Mesenchymal stem cell (in vitro differentiated cells and primary cell): ENCODE data around the gene SIGLEC15.
"Not testable (repeated sequence)": the region's sequence is repeated elsewhere in the genome, so short reads cannot be mapped to it uniquely, and the experiment has no call there.

Experiments
- DNase-seq: peaks from one replicate; pipeline ENCODE4 v3.0.0-alpha.2; 2013
- H2AFZ ChIP-seq: one replicate; pipeline ENCODE4 v1.6.1; 2013; ENCODE audit warnings: low read depth, mild to moderate bottlenecking, control low read depth, inconsistent platforms, low read length, moderate library complexity
- H2AK5ac ChIP-seq: 2 replicates; pipeline ENCODE4 v1.6.1; 2013; ENCODE audit warnings: low read length, moderate library complexity, mild to moderate bottlenecking, inconsistent platforms; ENCODE audit not compliant: severe bottlenecking
- H2BK120ac ChIP-seq: one replicate; pipeline ENCODE4 v1.6.1; 2013; ENCODE audit warnings: low read depth, mild to moderate bottlenecking, inconsistent platforms, low read length, moderate library complexity
- H2BK12ac ChIP-seq, 2 experiments: one replicate each; pipeline ENCODE4 v1.6.1; 2013; ENCODE audit warnings: inconsistent platforms in 2 of 2, low read length in 2 of 2, mild to moderate bottlenecking in 2 of 2, moderate library complexity in 2 of 2, control low read depth in 1 of 2
- H2BK15ac ChIP-seq: one replicate; pipeline ENCODE4 v1.6.1; 2013; ENCODE audit warnings: mild to moderate bottlenecking, low read depth, inconsistent platforms; ENCODE audit not compliant: poor library complexity, severe bottlenecking
- H2BK5ac ChIP-seq: 2 replicates; pipeline ENCODE4 v1.6.1; 2013; ENCODE audit warnings: low read depth, mild to moderate bottlenecking, low read length, control low read depth, inconsistent platforms; ENCODE audit not compliant: poor library complexity, severe bottlenecking
- H3K14ac ChIP-seq, 2 experiments: one replicate each; pipeline ENCODE4 v1.6.1; 2013; ENCODE audit warnings: inconsistent platforms in 2 of 2, low read length in 2 of 2, control low read depth in 1 of 2, mild to moderate bottlenecking in 1 of 2, moderate library complexity in 1 of 2
- H3K18ac ChIP-seq, 2 experiments: one replicate each; pipeline ENCODE4 v1.6.1; 2013; ENCODE audit warnings: inconsistent platforms in 2 of 2, low read length in 2 of 2, control low read depth in 1 of 2, low read depth in 1 of 2, mild to moderate bottlenecking in 1 of 2
- H3K23ac ChIP-seq, 2 experiments: one replicate each; pipeline ENCODE4 v1.6.1; 2013; ENCODE audit warnings: inconsistent platforms in 2 of 2, low read length in 2 of 2, mild to moderate bottlenecking in 2 of 2, moderate library complexity in 2 of 2, control low read depth in 1 of 2
- H3K27ac ChIP-seq: 2 replicates; pipeline ENCODE4 v1.5.1; 2013; ENCODE audit warnings: mild to moderate bottlenecking, moderate library complexity, low read length, control low read depth, inconsistent platforms; ENCODE audit not compliant: poor library complexity, severe bottlenecking
- H3K27me3 ChIP-seq, 2 experiments: 2 replicates each; pipeline versions ENCODE4 v1.6.1 to v1.7.0; 2013; ENCODE audit warnings: low read length in 2 of 2, mild to moderate bottlenecking in 2 of 2, moderate library complexity in 2 of 2, control low read depth in 1 of 2, inconsistent platforms in 1 of 2; ENCODE audit not compliant: control insufficient read depth in 1 of 2, insufficient read depth in 1 of 2
- H3K36me3 ChIP-seq, 2 experiments: 2 replicates each; pipeline versions ENCODE4 v1.6.1 to v1.7.0; 2013; ENCODE audit warnings: low read length in 2 of 2, control low read depth in 1 of 2, inconsistent platforms in 1 of 2, low read depth in 1 of 2, mild to moderate bottlenecking in 1 of 2; ENCODE audit not compliant: insufficient read depth in 2 of 2, control insufficient read depth in 1 of 2
- H3K4ac ChIP-seq, 2 experiments: one replicate each; pipeline ENCODE4 v1.6.1; 2013; ENCODE audit warnings: inconsistent platforms in 2 of 2, low read length in 2 of 2, mild to moderate bottlenecking in 2 of 2, moderate library complexity in 2 of 2, control low read depth in 1 of 2, low read depth in 1 of 2
- H3K4me1 ChIP-seq: 2 replicates; pipeline ENCODE4 v1.6.1; 2013; ENCODE audit warnings: low read depth, low read length, control low read depth; ENCODE audit not compliant: control insufficient read depth, insufficient read depth
- H3K4me2 ChIP-seq: 2 replicates; pipeline ENCODE4 v1.6.1; 2013; ENCODE audit warnings: low read length, mild to moderate bottlenecking, inconsistent platforms; ENCODE audit not compliant: poor library complexity, severe bottlenecking
- H3K4me3 ChIP-seq, 2 experiments: 2 replicates each; pipeline versions ENCODE4 v1.5.1 to v1.7.0; 2013; ENCODE audit warnings: low read length in 2 of 2, mild to moderate bottlenecking in 2 of 2, control low read depth in 1 of 2, low read depth in 1 of 2; ENCODE audit not compliant: insufficient read depth in 1 of 2
- H3K79me1 ChIP-seq: replicated peaks from 2 replicates; pipeline ENCODE4 v1.6.1; 2013; ENCODE audit warnings: mild to moderate bottlenecking, control low read depth, low read length, inconsistent platforms; ENCODE audit not compliant: poor library complexity, severe bottlenecking
- H3K9ac ChIP-seq: 2 replicates; pipeline ENCODE4 v1.7.0; 2013; ENCODE audit warnings: mild to moderate bottlenecking, low read length, moderate library complexity
- H3K9me3 ChIP-seq: 2 replicates; pipeline ENCODE4 v1.7.0; 2013; ENCODE audit warnings: mild to moderate bottlenecking, low read length; ENCODE audit not compliant: control insufficient read depth
- H4K8ac ChIP-seq: one replicate; pipeline ENCODE4 v1.6.1; 2013; ENCODE audit warnings: inconsistent platforms, mild to moderate bottlenecking, low read length, moderate library complexity
- H4K91ac ChIP-seq: one replicate; pipeline ENCODE4 v1.6.1; 2013; ENCODE audit warnings: mild to moderate bottlenecking, low read length, inconsistent platforms
- WGBS: methylation state at CpG from one replicate; pipeline ENCODE4 v1.1.7; 2013; ENCODE audit warnings: mixed read lengths; 5-methylcytosine and 5-hydroxymethylcytosine counted together

SIGLEC15 gene

DNA sequence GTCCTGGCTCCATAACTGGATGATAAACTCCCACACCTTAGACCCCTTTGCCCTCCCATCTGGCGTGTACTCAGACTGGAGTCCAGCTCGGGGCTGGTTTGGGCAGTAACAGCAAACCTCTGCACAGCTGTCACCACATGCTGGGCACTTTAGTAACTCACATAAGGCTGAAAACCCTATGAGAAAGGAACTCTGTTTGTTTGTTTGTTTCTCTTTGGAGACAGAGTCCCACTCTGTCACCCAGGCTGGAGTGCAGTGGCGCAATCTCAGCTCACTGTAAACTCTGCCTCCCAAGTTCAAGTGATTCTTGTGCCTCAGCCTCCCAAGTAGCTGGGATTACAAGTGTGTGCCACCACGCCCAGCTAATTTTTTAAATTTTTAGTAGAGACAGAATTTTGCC lies 1.2 kb downstream of the SIGLEC15 start:
- not testable (repeated sequence) for DNase-seq, H3K23ac ChIP-seq

DNA sequence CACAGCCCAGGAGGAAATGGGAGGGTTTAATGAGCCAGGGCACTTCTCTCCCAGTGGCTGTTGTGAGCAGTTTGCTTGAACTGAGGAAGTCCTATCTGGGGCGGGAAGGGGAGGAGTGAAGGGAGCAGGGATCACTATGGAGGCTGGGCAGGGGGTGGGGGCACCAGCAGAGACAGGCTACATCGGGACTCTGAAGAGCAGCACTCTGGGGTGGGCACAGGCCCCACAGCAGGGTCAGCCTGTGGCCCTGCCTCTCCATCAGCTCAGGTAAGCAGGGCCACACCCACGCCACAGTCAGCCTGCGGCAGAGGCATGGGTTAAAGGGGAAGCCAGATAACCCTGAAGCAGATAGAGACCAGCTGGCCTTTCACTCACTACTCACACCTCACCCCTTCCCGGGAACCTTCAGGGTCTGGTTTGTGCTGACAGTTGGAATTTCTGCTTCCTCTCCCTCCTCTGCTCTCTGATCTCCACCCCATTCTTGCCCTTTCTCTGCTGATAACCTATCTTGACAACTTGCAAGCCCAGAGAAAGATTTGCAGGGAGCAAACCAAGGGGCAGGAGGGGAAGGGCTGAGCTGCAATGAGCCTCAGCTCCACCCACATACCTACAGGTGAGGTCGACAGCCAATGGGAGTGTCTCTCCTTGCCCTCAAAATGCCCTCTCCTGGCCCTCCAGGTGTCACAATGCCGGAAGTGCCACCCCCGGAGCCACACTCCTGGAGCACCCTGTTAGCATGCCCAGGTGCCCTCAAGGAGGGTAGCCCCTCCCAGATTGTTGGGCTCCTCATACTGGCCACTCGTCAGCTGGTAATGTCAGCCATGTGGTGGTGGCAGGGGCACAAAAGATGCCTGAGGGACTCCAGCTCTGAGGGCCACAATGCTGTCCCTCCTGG lies 3.7 kb downstream of the SIGLEC15 start:
- Histone ChIP-seq H4K8ac (peak overlapping the region; percentile 80), H3K79me1 (peaks cover 12% of the 10 kb centered on the region), H3K4me3 (peak overlapping the region in 1 of 2 experiments; percentile 34), H3K27ac (peak overlapping the region; percentile 85), H2BK5ac (peak overlapping the region; percentile 49), H3K9ac (peak overlapping the region; percentile 82), H4K91ac (peak overlapping the region; percentile 81), H2AFZ (no peak overlapping the region), H3K9me3 (no peaks in the 10 kb centered on the region), H3K23ac (peak overlapping the region in 1 of 2 experiments; percentile 10), H3K18ac (peak overlapping the region; percentile 65 to 85), H2AK5ac (peak overlapping the region; percentile 97), H3K4ac (peak overlapping the region; percentile 57 to 64), H3K36me3 (peaks cover 0 to 2% of the 10 kb centered on the region in 2 experiments), H2BK12ac (peak overlapping the region; percentile 0 to 91), H2BK120ac (no peak overlapping the region), H3K4me1 (peaks cover 57% of the 10 kb centered on the region), H2BK15ac (peak overlapping the region; percentile 62), H3K14ac (no peak overlapping the region), H3K27me3 (no peaks in the 10 kb centered on the region), H3K4me2 (no peak overlapping the region)
- no peak for DNase-seq
- 34% methylated on average over 9 of the region's 9 CpGs for WGBS

More for the DNA sequence above, 1.2 kb downstream of the SIGLEC15 start:
- peaks cover 48% of the 10 kb centered on the region for H3K4me1 ChIP-seq
- peak overlapping the region; percentile 63 for H2BK15ac ChIP-seq
- WGBS = 85% methylated on average over 4 of the region's 4 CpGs
- H2BK12ac ChIP-seq = peak overlapping the region; percentile 71 to 89
- H3K27ac ChIP-seq = peak overlapping the region; percentile 95
- not testable (repeated sequence) for H3K27me3 ChIP-seq, H3K4me2 ChIP-seq, H3K36me3 ChIP-seq, H3K79me1 ChIP-seq, H2BK120ac ChIP-seq, H2AFZ ChIP-seq, H2BK5ac ChIP-seq, H3K14ac ChIP-seq, H3K9me3 ChIP-seq
- H4K91ac ChIP-seq = peak overlapping the region; percentile 19
- H2AK5ac ChIP-seq = peak overlapping the region; percentile 93
- peak overlapping the region in 1 of 2 experiments; percentile 15 for H3K4me3 ChIP-seq
- peak overlapping the region; percentile 6 for H3K9ac ChIP-seq
- H4K8ac ChIP-seq = peak overlapping the region; percentile 86
- peak overlapping the region in 1 of 2 experiments; percentile 54 for H3K4ac ChIP-seq
- peak overlapping the region in 1 of 2 experiments; percentile 84 for H3K18ac ChIP-seq

DNA sequence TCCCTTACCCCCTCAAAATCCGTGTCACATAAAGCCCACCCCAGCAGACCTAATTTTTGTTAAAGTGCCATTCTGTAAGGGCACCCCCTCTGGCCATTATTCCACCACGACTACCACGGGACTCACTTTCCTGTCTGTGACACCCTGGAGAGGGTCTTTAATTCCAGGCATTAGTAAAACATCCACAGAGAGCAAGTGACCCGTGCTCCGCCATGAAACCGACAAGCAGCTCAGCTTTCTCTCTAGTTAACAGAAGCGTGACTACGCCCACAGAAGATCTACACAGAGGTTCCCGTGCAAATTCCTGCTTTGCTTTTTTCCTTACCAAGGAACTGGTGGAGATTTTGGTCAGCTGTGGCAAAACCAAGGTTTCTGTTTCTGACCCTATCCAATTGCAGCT lies 4.4 kb downstream of the SIGLEC15 start:
- H3K23ac ChIP-seq = no peak overlapping the region
- no peak for DNase-seq
- no peak overlapping the region for H2BK120ac ChIP-seq
- peak overlapping the region; percentile 82 for H3K9ac ChIP-seq
- H2BK15ac ChIP-seq = peak overlapping the region; percentile 62
- H3K18ac ChIP-seq = peak overlapping the region; percentile 63 to 79
- H3K4me2 ChIP-seq = peak overlapping the region; percentile 25
- H4K91ac ChIP-seq = peak overlapping the region; percentile 41
- no peak overlapping the region for H3K4ac ChIP-seq
- H3K4me3 ChIP-seq = no peak overlapping the region
- no peaks in the 10 kb centered on the region for H3K9me3 ChIP-seq
- H3K36me3 ChIP-seq = peaks cover 0 to 2% of the 10 kb centered on the region in 2 experiments
- H4K8ac ChIP-seq = peak overlapping the region; percentile 66
- peak overlapping the region; percentile 0 to 88 for H2BK12ac ChIP-seq
- H2BK5ac ChIP-seq = peak overlapping the region; percentile 49
- peaks cover 56% of the 10 kb centered on the region for H3K4me1 ChIP-seq
- peaks cover 9% of the 10 kb centered on the region for H3K79me1 ChIP-seq
- 89% methylated on average over 9 of the region's 9 CpGs for WGBS
- no peak overlapping the region for H3K14ac ChIP-seq
- H2AFZ ChIP-seq = no peak overlapping the region
- peak overlapping the region; percentile 97 for H2AK5ac ChIP-seq
- H3K27ac ChIP-seq = peak overlapping the region; percentile 85
- H3K27me3 ChIP-seq = no peaks in the 10 kb centered on the region

DNA sequence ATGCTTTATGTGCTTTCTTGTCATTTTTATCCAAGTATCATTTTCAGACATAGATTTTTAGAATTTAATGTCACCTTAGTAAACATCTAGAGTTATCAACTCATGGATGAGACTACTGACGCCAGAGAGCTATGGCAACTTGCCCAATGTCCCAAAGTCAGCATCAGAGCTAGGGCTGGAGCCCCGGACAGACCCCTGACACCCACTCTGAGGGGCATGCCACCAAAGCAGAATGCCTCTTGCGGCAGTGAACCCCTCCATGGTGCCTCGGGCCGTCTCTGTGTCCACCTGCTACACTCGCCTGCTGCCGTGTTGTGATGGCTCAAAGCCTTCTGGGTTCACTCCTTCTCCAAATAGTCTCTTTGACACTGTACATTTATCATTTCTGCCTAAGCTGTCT lies 5.4 kb downstream of the SIGLEC15 start:
- H4K91ac ChIP-seq = no peak overlapping the region
- H2BK120ac ChIP-seq = no peak overlapping the region
- H3K18ac ChIP-seq = no peak overlapping the region
- no peak overlapping the region for H3K4me2 ChIP-seq
- H3K4ac ChIP-seq = no peak overlapping the region
- no peak overlapping the region for H2BK15ac ChIP-seq
- no peak overlapping the region for H3K14ac ChIP-seq
- no peak overlapping the region for H3K4me3 ChIP-seq
- WGBS = 82% methylated on average over 7 of the region's 7 CpGs
- H3K23ac ChIP-seq = no peak overlapping the region
- no peak overlapping the region for H3K9ac ChIP-seq
- peaks cover 6% of the 10 kb centered on the region for H3K79me1 ChIP-seq
- H3K9me3 ChIP-seq = no peaks in the 10 kb centered on the region
- H3K27me3 ChIP-seq = no peaks in the 10 kb centered on the region
- H2AK5ac ChIP-seq = peak overlapping the region; percentile 8
- no peak overlapping the region for H2AFZ ChIP-seq
- no peak for DNase-seq
- peaks cover 0 to 2% of the 10 kb centered on the region in 2 experiments for H3K36me3 ChIP-seq
- no peak overlapping the region for H3K27ac ChIP-seq
- H2BK5ac ChIP-seq = no peak overlapping the region
- peaks cover 54% of the 10 kb centered on the region for H3K4me1 ChIP-seq
- no peak overlapping the region for H4K8ac ChIP-seq
- H2BK12ac ChIP-seq = no peak overlapping the region
